AG09309 (cell line): Measurements from ENCODE around the gene TMEM134.

Source experiments
- DNase-seq: peaks from one replicate; pipeline ENCODE4 v3.0.0-alpha.2; 2010; ENCODE audit warnings: low read depth
- H3K4me3 ChIP-seq: 2 replicates; pipeline ENCODE4 v1.5.1; 2011; ENCODE audit warnings: mild to moderate bottlenecking, low read depth, low read length, moderate library complexity; ENCODE audit not compliant: control insufficient read depth
- TF ChIP-seq, protein P1 (sequence below): IDR thresholded peaks from 2 replicates; pipeline ENCODE4 v1.5.1; 2011; ENCODE audit warnings: mild to moderate bottlenecking, low read depth, low read length, inconsistent platforms; ENCODE audit not compliant: insufficient read depth, control insufficient read depth; ENCODE audit errors: missing control alignments

The TMEM134 gene

DNA sequence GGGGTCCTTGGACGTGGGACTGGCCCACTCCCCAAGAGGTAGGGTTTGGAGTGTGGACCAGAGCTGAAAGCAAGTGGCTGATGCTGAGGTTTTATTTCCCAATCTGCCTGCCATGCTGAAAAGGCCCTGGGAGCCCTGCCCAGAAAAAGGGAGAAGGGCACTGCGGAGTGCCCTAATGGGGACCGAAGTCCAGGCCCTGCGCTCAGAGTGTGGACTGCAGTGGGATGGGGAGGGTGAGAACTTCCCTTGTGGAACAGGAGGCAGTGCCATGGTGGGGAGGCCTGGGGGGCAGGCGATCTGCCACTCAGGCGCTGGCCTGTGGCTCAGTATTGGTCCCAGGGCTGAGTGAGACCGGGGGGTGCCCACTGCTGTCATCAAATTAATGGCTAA, 20.8 kb downstream of the TMEM134 start:
- TF ChIP-seq, protein P1, sequence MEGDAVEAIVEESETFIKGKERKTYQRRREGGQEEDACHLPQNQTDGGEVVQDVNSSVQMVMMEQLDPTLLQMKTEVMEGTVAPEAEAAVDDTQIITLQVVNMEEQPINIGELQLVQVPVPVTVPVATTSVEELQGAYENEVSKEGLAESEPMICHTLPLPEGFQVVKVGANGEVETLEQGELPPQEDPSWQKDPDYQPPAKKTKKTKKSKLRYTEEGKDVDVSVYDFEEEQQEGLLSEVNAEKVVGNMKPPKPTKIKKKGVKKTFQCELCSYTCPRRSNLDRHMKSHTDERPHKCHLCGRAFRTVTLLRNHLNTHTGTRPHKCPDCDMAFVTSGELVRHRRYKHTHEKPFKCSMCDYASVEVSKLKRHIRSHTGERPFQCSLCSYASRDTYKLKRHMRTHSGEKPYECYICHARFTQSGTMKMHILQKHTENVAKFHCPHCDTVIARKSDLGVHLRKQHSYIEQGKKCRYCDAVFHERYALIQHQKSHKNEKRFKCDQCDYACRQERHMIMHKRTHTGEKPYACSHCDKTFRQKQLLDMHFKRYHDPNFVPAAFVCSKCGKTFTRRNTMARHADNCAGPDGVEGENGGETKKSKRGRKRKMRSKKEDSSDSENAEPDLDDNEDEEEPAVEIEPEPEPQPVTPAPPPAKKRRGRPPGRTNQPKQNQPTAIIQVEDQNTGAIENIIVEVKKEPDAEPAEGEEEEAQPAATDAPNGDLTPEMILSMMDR, result no peak

DNA sequence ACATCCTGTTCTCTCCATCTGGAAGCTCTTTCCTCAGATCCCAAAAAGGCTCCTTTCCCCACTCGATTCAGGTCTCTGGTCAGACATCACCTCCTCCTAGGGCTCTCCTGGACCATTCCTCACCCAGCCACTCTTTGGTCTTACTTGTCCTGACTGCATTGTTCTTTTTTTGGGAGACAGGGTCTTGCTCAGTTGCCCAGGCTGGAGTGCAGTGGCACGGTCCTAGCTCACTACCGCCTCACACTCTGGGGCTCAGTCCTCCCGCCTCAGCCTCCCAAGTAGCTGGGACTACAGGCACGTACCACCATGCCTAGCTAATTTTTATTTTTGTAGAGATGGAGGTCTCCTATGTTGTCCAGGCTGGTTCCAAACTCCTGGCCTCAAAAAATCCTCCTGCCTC, 23.5 kb downstream of the TMEM134 start:
- no peak for DNase-seq
- no peak overlapping the region for H3K4me3 ChIP-seq
- TF ChIP-seq, protein P1, result no peak

More for the DNA sequence above, 20.8 kb downstream of the TMEM134 start:
- no peak overlapping the region for H3K4me3 ChIP-seq
- DNase-seq, result no peak

DNA sequence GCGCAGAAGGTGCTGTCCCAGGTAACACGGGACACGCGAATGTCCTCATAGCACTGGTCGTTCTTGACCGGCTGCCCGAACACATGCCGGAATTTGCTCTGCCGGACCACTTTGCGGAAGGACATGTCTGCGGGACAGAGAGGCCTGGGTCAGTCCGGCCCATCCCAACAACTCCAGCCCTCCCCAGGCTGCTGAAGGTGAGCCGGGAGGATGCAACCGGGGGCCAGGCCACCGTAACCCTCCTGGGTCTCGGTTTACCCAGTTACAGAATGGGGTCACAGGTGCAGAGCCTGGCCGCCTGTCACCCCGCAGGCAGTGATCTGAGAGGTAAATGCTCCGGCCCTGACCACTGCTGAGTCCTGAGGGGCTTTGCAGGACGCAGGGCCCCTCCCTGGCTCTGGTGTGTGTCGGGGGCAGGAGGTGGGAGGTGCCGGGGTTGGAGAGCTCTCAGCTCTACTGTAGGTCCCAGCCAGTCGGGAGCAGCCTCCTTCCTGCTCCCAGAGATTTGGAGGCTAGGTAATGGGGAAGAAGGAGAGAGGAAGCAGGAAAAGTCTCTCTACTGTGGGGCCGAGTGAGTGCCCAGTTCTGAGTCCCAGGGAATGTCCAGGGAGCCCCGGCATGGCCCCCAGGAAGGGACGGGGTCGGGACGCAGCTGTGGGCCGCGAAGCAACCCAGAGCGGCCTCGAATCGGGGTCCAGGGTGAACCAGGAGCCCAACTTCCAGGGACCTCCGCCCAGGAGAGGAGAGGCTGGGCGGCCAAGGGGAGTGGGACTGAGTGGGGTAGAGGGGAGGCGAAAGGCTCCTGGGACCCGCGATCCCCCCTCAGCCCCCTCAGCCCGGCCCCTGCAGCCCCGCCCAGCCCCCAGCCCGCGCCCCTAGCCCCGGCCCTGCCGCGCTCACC, 26.3 kb downstream of the TMEM134 start:
- TF ChIP-seq, protein P1, result no peak
- no peak for DNase-seq
- H3K4me3 ChIP-seq, result peak overlapping the region; percentile 95

DNA sequence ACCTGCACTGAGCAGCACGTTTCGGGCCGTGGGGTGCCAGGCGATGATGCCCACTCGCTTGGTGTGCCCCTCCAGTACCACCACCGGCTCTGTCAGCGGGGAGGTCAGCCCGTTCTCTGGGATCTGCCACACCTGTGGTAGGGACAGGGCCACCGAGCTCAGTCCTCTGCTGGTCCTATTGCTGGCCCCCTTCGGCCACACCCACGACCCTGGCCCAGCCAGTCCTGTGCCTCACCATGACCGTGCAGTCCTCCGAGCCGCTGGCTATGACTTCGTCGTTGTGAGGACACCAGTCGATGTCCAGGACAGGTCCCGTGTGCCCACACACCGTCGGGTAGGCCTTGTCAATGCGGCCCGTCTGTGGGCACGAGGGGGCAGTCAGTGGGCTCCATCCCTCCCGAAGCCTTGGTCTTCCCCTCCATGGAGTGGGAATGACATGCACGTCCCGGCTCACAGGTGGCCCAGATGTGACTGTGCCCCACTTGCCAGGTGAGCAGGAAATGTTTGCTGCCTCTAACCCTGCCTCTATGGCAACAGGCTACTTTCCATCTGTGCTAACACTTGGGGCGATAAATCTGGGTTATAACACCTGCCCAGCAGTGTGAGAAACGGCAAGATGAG, 27.2 kb downstream of the TMEM134 start:
- DNase-seq, result no peak
- H3K4me3 ChIP-seq, result peak overlapping the region; percentile 95
- TF ChIP-seq, protein P1, result no peak

DNA sequence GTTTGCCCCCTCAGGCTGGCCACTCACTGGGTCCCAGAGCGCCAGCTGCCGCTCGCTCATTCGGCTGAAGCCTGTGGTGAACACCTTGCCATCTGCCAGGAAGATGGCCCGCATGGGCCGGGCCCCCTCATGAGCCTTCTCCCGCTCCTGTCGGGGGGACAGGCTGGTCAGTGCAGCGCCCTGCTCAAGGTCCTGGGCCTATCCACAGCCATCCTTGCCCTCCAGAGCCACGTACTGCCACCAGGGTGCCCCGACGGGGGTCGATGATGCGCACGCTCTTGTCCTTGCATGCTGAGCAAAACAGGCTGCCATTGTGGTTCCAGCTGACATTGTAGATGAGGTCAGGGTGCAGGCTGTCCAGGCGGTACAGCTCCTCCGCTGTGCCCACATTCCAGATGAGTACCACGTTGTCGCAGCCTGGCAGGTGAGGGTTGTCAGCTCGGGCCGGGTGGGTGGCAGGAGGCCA, 27.9 kb downstream of the TMEM134 start:
- H3K4me3 ChIP-seq, result no peak overlapping the region
- TF ChIP-seq, protein P1, result no peak
- DNase-seq, result no peak

DNA sequence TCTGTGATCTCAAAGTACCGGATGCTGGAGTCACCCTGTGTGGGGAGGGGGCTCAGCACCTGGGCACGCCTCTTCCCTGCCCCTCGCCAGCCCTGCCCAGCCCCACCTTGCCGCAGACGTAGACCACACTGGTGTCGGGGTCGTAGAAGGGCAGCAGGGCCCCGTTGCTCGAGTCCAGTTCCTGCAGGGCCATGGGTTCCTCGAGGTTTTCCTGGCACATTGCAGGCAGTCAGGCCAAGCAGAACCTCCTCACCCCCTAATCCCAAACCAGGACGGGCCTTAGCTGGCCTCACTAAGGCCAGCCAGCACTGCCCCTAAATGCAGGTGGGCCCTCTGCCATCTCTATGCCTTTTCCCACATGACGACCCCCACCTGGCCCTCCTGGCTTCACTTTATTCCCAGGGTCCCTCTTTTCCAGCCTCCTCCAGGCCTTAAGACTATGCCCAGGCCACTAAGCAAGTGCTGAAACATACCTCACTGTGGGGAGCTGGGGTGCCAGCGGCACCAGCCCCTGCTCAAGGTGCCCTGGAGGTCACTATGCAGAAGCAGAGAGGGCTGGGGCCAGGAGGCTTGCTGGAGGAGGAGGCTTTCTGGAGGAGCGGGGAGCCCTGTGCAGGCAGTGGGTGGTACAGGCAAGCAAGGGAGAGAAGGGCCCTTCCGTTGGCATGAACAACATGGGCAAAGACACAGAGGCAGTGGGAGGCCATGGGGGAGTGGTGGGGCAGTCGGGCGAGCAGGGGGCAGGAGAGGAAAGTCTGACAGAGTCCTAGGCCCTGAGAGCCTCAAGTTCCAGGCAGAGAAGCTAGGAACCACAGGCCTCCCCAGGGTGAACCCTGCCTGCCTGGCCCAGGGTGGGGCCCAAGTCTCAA, 28.6 kb downstream of the TMEM134 start:
- no peak overlapping the region for H3K4me3 ChIP-seq
- DNase-seq, result no peak
- TF ChIP-seq, protein P1, result no peak
